ENCODE measurements around the gene ZC3H7B.
A peak's percentile ranks its signal among the peaks of the same experiment; 100 is the strongest.
"Not testable (repeated sequence)": the region's sequence is repeated elsewhere in the genome, so short reads cannot be mapped to it uniquely, and the experiment has no call there.

The ZC3H7B gene

GRCh38 chr22:41301085-41302020 is at the start of gene ZC3H7B:
Gene ZC3H7B, plus strand, starts transcription at chr22:41301525. Its CDS starts 19,136 bp downstream, at chr22:41320661.
- DNase-seq (ENCODE audit: low read depth), result peak; percentile 72

GRCh38 chr22:41252365-41252764 is 49.0 kb upstream of the ZC3H7B start:
- DNase-seq (ENCODE audit: low read depth), result no peak

- DNase-seq (ENCODE audit: low read depth), result no peak
Measured at GRCh38 chr22:41254230-41254629, 47.1 kb upstream of the ZC3H7B start.

GRCh38 chr22:41256254-41257253 is 44.8 kb upstream of the ZC3H7B start:
- no peak for DNase-seq (ENCODE audit: low read depth)

- DNase-seq (ENCODE audit: low read depth), result no peak
Measured at GRCh38 chr22:41257696-41258095, 43.6 kb upstream of the ZC3H7B start.

GRCh38 chr22:41259756-41260155 is 41.6 kb upstream of the ZC3H7B start:
- DNase-seq (ENCODE audit: low read depth), result not testable (repeated sequence)

- no peak for DNase-seq (ENCODE audit: low read depth)
Measured at GRCh38 chr22:41260871-41261270, 40.5 kb upstream of the ZC3H7B start.

GRCh38 chr22:41261541-41262249 is 39.6 kb upstream of the ZC3H7B start:
- no peak for DNase-seq (ENCODE audit: low read depth)

GRCh38 chr22:41262250-41262765 is 39.0 kb upstream of the ZC3H7B start:
- DNase-seq (ENCODE audit: low read depth), result no peak

- DNase-seq (ENCODE audit: low read depth), result no peak
Measured at GRCh38 chr22:41263704-41264103, 37.6 kb upstream of the ZC3H7B start.

GRCh38 chr22:41264408-41264941 is 36.9 kb upstream of the ZC3H7B start:
- no peak for DNase-seq (ENCODE audit: low read depth)

- DNase-seq (ENCODE audit: low read depth), result no peak
Measured at GRCh38 chr22:41267958-41268357, 33.4 kb upstream of the ZC3H7B start.

GRCh38 chr22:41271787-41272186 is 29.5 kb upstream of the ZC3H7B start:
- no peak for DNase-seq (ENCODE audit: low read depth)

- no peak for DNase-seq (ENCODE audit: low read depth)
Measured at GRCh38 chr22:41273128-41273527, 28.2 kb upstream of the ZC3H7B start.

GRCh38 chr22:41274856-41275255 is 26.5 kb upstream of the ZC3H7B start:
- no peak for DNase-seq (ENCODE audit: low read depth)

- DNase-seq (ENCODE audit: low read depth), result no peak
Measured at GRCh38 chr22:41280065-41280464, 21.3 kb upstream of the ZC3H7B start.

GRCh38 chr22:41280854-41281253 is 20.5 kb upstream of the ZC3H7B start:
- DNase-seq (ENCODE audit: low read depth), result no peak

GRCh38 chr22:41284465-41284864 is 16.9 kb upstream of the ZC3H7B start:
- DNase-seq (ENCODE audit: low read depth), result no peak

GRCh38 chr22:41285441-41285819 is 15.9 kb upstream of the ZC3H7B start:
- peak; percentile 81 for DNase-seq (ENCODE audit: low read depth)

- DNase-seq (ENCODE audit: low read depth), result peak; percentile 96
Measured at GRCh38 chr22:41285820-41286638, 15.3 kb upstream of the ZC3H7B start, which contains the start of gene RANGAP1. Gene RANGAP1, minus strand, starts transcription at chr22:41286187. Its CDS starts 5,143 bp downstream, at chr22:41281044.
